ENCODE measurements around the gene REG1A.

GRCh38 chr2:79105259-79105658 is 15.0 kb upstream of the REG1A start:
- no peak for TF ChIP-seq POLR2A (IDR thresholded peaks at IDR 0.05; ENCODE audit: low read length)
- no peak for TF ChIP-seq GATA1 (IDR thresholded peaks at IDR 0.05; ENCODE audit: low read depth, low read length)

Data from erythroblast (primary cell).